COLO668 (cell line): ENCODE results near the gene TP63.

ENCODE experiments used
- DNase-seq: peaks from one replicate; lab custom pipeline; 2025; ENCODE audit not compliant: unreplicated experiment; lab: John Stamatoyannopoulos, UW

The TP63 gene

DNA sequence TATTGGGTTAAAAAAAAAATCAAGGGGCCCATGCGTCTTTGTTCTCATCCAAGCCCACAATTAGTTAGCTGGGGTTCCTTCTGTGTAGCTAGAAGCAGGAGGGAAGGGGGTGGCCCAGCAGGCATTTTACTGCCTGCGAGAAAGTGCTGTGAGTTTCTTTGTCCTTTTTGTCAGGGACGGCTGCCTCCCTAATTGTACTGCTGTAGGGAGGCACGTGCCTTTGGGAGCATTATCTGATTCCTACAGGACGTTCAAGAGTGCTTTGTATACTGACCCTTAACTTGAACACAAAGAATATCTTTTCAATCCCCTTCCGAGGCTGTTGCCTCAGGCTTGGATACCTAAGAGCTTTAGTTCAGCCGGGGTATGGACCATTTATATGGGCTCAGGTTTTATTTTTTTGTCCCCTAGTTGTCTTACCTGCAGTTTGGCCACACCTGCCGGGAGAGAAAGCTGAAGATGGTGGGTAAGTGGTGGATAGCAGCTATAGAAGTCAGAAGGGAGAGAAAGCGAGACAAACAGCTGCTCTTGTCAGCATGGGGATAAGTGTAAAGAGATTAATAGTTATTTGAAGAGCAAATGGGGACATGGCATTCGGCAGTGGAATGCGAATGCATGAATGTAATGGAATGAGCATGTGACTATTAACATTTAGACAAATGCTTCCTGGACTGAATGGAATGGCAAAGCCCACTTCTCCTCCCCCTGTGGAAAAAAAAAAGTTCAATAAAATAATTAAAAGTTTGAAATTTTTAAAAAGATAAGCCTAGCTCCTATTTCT is 175.2 kb downstream of the TP63 start:
- DNase-seq: no peak

DNA sequence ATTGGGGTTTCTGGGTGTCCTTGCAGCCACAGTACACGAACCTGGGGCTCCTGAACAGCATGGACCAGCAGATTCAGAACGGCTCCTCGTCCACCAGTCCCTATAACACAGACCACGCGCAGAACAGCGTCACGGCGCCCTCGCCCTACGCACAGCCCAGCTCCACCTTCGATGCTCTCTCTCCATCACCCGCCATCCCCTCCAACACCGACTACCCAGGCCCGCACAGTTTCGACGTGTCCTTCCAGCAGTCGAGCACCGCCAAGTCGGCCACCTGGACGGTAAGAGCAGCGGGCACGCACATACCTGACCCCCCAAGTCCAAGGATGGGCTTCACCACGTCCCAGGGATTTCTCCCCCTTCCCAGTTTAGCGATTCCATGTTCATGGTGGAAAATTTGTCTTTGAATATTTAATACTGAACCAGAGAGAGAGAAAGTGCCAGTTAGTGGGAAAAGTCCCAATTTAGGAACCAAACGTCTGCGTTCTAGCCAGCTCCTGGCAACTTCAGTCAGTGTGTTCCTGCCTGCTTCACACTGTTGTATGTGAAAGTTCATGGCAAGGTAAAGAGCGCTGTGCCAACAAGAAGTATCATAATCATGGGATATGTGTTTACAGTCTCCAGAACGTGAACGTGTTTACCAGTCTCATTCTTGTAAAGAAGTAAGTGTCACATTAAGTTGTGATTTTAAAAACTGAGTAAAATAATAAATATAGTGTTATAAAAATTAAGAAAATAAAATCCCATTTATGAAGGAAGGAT is 177.2 kb downstream of the TP63 start:
- no peak for DNase-seq

DNA sequence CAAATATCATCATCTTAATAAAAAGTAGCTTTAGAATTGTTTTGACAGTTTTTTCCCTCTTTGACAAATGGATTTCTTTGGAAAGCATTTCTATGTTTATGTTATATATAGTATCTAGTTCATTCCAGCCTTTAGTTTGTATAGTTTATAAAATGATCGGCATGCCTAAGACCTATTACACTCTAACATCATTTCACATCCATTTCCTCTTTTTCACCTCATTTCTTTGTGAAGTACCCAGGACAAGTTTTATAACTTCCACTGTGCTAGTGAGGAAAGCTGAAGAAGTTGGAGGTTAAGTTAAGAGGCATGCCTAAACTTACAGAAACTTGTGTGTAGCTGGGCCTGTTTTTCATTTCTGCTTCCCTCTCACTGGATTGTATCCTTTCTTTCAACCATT is 178.4 kb downstream of the TP63 start:
- no peak for DNase-seq

DNA sequence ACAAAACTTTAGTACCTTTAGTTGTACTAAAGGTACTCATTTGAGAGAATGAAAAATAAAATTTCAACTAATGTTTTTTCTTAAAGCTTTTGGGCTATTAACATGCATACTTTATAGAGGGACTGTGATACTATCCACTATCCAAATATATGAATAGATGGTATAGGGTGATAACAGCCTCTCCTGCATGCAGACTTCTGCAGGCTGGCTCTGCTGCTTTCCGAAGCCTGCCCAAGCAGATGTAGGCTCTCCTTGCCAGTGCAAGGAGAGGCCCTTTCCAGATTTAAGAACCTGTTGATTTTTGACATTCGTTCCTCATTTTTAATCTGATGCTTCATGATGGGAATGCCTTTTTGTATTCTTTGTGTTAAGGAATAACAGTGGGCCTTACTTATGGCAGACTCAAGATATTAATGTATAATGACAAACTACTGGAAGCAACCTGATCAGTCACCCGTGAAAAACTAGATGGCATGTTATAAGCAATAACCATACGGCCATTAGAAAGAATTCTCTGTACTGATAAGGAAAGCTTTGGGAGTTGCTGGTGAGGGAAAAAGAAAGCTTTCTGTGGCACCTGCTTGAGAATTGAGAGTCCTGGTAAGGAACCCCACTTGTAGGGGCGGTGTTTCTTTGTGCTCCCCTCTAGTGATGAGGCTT is 181.7 kb downstream of the TP63 start:
- DNase-seq: no peak

DNA sequence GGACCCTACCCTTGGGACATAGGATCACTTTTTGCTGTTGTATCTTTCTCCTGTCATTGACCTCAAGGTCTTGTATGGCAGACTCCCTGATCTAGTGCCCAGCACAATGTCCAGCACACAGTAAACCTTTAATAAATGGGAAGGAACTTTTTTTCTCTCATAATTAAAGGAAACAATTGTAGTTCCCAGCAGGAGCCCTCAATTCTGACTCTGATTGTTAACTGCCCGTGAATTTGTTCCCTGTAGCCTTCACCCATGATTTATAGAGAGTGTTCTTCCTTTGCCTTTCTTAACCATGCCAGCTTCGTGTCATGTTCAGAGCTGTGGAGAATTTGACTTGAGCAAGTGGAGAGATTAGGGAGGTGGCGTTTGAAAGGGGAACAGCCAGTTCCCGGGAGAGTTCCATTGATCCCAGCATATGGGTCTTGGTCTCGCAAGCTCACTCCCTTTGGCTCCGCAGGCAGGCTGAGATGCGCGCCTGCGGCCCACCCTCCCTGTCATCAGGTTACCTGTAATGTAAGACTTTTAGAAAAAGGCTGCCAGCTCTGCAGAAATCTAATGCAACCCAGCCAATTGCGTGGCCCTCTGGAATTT is 182.6 kb downstream of the TP63 start:
- DNase-seq: no peak

DNA sequence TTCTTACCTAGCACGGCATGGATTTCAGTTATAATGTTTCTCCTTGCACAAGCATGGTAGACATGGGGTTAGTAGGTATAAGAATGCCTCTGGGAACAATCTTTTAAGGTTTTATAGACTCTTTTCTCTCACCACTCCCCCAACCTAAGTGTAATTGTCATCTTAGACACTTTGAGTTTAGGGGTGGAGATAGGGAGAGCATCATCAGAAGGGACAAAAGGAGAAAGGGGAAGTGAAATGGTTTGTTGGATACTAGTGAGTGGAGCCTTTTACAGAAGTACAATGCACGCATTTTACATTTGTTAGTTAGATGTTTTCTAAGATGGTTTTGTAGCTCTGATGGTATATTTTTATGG is 189.2 kb downstream of the TP63 start:
- no peak for DNase-seq

DNA sequence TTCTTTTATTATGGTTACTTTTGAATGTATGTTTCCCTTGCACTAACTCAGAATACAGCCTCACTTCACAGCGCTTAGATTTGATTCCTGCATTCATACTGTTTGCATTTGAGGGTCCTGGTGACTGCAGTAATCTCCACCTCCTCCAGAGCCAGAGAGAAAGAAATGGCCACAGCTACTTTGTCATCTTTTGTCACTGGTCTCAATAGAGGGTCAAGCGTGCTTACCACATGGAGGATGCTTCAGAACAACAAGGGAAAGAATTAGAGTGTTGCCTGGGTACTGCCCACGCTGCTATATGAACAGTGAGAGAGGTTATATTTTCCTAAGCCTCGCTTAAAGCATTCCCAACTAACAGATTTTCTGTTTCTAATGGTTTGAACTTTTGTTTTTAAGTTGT is 190.1 kb downstream of the TP63 start:
- DNase-seq: no peak

DNA sequence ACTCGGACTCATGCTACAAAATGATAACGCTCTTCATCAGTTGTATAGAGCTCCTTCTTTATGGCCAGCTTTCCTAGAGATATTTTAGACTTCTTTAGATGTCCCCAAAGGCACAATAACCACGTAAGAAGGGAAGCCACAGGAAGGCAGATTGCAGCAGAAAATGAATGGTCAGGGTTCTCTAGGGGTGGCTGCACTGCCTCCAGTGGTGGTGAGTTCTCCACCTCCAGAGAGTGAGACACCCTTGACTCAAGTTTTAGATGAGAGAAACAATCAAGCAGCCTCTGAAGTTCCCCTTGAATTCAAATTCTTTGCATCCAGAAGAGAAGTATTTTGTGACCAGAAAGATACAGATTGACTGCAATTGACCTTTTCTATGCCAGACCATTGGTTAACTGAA is 191.5 kb downstream of the TP63 start:
- DNase-seq: no peak

DNA sequence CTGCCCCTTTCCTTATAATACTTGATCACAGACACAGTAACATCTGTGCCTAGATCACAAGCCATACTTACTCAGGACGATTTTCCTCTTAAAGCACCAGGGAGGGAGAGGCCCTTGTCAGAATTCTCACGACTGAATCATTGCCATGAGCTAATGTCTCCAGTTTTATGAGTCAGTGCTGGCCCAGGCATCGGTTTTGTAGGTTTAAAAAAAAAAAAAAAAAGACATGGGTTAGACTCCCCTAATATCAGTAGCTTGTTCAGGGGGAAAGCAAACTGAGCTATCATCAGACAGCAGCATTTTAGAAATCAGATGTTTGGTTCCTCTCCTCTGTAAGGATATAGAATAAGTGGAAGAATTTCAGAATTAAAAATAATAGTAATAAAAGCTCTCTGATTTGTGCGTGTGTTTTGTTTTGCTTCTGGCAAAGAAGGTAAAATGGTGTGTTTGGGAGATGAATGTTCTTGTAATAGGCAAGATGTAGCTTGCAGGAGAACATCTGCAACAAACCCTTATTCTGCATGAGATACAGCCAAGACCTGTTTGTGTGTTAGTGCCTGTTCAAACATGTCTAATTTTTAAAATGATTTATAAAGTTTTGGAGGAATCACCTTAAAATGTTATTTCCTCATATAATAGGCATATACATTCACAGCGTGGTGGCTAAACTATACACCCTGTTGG is 193.6 kb downstream of the TP63 start:
- DNase-seq: no peak

DNA sequence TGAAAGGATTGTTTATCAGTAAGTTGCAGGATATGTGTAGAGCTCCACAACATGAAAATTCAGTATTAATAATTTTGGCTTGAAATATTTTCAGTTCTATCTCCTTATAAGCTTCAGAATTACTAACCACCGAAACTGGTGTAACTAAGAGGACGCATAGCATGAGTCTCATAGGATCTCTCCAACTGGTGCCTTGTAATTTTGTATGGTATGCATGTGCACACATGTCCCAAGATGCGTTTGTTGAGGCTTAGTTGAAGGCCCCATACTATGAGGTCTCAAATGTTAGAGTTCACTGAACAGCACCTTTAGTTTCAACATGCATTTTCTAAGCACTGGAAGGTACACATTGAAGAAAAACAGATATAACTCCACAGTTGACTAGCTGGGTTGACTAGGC is 195.4 kb downstream of the TP63 start:
- no peak for DNase-seq

DNA sequence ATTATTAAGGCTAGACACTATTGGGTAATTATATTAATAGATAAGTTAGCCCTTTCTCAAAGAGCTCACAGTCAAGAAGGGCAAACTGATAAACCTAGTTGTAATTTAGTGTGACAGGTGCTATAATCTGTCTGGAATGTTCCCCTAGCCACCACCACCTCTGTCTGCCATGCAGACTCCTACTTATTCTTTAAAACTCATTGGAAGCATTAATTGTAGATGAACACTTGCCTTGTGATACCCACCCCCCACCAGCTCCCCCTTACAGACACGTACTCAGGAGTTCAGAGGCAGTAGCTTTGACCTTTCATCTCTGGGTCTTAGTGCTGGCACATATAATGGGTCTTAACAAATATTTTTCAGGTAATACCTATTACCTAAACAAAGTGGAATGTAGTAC is 195.9 kb downstream of the TP63 start:
- DNase-seq: no peak

DNA sequence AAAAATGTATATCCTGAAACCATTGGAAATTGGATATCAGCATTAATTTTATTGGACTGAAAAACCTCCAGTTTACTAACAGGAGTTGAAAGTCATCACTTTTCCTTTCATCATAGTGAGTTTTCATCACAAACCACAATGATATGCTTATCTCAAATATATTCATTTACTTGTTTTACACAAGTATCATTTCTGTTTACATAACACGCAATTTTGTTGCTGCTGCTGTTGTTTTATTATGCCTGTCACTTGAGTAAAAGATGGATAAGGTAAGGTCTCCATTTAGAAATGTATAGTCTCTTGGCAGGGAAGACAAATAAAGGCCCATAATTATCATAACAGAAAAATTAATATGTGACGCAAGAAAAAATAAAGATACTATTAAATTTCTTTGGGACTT is 199.2 kb downstream of the TP63 start:
- no peak for DNase-seq

DNA sequence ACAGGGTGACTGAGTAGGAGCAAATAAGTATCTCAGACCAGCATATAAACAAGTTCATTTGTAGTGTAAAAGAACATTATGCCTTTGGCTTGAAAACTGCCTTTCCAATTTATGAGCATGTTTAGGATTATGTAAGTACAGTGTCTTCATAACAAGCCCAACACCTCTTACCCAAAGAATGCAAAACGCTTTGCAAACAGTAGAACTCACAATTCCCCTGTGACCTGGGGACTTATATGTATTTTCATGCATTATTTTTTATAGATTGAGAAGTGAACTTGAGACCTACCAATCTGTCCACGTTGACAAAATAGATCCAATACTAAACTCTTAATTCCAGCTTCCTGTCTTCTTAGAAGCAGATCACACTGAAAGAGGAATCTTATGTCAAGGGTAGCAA is 202.1 kb downstream of the TP63 start:
- DNase-seq: no peak

DNA sequence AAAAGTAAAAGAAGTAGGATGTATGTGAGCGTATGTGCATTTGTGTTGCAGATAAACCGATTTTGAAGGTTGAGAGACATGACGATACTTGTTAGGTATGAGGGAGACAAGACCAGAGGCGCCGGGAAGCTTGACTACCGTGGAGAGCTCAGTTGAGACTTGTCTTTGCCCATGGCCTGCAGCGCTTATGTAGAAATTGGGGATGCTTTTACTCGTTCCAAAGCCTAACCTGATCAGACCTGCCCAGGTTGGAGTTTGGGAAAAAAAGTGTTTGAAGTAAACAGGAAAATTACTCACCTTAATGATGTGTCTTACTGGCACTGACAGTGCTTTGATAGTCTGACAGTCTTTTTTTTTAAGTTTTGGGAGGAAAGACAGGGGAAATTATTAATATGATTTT is 202.8 kb downstream of the TP63 start:
- DNase-seq: no peak

DNA sequence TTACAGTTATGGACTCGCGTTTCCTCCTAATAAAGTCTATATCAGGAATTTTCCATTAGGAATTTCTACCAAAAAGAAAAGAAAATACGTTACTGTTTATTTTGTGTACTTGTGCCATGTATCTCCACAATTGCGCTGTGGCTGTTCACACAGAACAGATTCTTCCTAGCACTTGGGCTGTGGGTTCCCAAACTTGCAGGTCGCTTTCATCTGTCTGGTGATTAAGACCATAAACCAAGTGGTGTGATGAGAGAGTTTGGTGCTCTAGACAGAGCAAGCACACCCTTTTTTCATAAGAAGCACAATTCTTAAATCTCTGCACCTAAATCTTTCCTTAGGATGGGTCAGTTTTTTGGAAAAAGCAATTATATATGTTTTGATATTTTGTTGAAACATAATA is 203.3 kb downstream of the TP63 start:
- DNase-seq: no peak

DNA sequence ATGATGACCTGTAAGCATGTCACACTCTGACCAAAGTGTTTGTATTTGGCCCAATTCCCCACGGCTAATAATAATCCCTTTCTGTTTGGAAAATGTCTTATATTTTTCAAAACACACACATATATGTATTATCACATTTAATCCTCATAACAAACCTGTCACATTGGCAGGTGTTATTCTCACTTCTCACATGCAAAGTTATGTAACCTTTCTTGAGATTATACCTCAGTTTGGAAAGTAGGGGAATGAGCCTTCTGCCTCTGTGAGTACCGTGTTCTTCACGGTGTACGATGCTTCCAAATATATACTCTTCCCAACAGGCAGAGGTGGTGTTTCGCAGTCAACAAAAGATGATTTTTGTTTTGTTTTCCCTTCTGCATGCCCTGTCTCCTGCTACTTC is 205.6 kb downstream of the TP63 start:
- no peak for DNase-seq

DNA sequence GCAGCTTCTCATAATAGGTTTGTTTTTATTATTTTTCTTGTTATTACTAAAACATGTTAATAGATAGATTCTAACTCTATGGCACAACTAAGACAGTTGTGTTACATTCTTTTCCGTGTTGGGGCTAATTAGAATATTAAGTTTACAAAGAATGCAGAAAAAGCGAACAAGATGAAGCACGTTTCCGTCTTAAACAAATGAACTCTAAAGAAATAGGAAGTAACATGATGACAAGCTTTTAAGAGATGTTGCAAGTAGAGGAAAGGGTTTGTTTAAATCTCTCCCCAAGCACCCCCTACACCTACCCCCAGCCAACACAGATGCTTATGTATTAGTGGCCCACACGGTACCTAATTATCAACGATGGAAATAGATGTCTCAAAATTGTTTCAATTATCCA is 207.1 kb downstream of the TP63 start:
- DNase-seq: no peak

DNA sequence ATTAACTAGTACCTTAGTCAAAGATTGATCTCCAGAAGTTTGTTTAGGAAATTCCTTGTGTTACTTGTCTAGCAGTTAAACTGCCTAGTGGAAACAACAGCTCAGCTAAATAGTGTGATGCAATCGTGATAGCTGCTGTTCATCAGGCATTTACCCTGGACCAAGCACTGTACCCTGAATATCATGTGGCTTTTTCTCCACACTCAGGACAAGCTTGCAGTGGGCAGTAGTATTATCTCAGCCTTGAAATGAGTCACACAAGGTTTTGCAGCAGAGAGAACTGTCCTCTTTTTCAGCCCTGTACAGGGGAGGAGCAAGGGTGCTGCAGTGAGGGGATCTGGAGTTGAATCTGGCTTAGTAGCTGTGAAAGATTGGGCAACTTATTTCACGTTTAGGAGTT is 208.4 kb downstream of the TP63 start:
- DNase-seq: no peak

DNA sequence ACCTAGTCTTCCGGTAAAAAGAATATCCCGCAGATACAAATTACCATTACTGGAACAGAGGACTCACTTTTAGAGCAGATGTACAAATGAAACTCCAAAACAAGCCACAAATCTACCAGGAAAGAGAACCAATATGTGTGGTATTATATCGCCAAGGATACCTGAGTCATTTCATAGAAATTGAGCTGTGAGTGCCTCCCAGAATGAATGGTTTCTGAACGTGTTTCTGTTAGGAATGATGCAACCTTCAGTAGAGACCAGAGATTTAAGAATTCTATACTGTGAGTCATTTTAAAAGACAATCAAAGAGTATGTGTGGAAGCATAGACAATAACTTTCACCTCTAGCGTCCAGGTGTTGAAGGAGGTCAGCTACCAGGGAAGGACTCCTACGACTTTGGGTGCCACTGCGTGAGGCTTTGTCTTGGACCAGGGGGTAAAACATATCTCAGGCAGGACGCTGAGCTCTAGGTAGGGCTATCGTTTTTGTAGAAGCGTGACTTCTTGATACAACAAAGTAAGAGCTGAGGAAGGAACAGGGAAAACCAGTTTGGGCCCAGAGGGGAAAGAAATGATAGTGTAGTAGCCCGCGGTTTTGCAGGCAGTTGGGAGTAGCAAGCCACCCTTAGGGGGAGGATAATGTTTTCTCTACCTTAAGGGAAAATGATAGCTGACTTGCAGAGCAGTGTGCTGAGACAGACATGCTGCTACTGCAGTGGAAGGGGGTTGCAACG is 210.4 kb downstream of the TP63 start:
- no peak for DNase-seq

DNA sequence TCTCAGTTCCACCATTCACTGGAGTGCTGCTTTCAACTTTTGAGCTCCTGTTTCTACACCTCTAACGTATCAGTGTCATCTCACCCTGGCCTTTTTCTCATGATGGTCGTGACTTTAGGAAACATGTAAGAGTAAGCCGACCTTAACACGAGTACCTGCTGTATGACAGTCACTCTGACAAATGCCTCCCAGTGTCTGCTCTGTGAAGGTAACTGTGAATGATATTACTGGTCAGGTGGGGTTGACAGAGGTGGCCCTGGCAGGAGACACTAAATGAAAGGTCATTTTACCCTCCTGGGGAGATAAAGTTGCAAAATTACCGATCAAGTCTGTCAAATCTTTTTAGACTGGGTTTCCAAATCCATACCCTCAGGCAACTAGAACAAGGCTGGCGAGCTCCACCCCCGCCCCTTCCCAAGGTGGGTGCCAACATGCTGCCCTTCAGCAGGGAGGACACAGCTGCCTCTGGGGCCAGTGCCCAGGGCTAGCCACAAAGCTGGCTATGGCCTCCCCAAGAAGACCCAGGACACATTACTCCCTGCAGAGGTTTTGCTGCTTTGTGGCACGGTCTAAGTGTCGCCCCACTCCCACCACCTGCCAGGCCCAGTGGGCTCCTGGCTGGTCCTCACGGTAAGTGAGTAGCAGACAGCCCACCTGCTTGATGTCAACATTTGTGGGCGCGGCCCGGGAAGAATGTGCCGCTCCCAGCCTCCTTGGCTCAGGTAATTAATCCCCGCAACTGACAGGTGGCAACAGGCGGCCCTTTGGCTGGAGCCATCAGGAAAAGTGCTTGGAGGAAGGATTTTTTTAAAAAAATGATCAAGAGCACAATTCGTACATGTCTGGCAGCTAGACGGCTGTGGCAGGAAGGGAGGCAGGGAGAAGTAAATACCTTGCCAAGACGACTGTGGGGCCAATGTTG is 211.8 kb downstream of the TP63 start:
- DNase-seq: no peak
